DND-41 (cell line): ENCODE data around the gene ERCC4.

Source experiments
- ATAC-seq: fragments of 200-7000 bp; cut with Tn5 transposase; 3 replicates; pipeline ENCODE4 v1.9.1; 2021; ENCODE audit warnings: low read depth; ENCODE audit not compliant: insufficient read depth
- DNase-seq: peaks from one replicate; pipeline ENCODE4 v3.0.0-alpha.2; 2020
- H2AFZ ChIP-seq: 2 replicates; pipeline ENCODE4 v1.6.0; 2012; ENCODE audit warnings: low read depth, low read length
- H3K27ac ChIP-seq: 2 replicates; pipeline ENCODE4 v1.5.1; 2012; ENCODE audit warnings: low read length, inconsistent platforms
- H3K27me3 ChIP-seq: fragments of 200-600 bp; sonication (generic); 2 replicates; pipeline ENCODE4 v1.6.0; 2012; ENCODE audit warnings: low read length, mild to moderate bottlenecking, inconsistent platforms; ENCODE audit not compliant: insufficient read depth, poor library complexity
- H3K36me3 ChIP-seq: 2 replicates; pipeline ENCODE4 v1.5.1; 2012; ENCODE audit warnings: low read length, inconsistent platforms; ENCODE audit not compliant: insufficient read depth
- H3K4me1 ChIP-seq: 2 replicates; pipeline ENCODE4 v1.5.1; 2012; ENCODE audit warnings: mild to moderate bottlenecking, low read length; ENCODE audit not compliant: insufficient read depth
- H3K4me2 ChIP-seq: 2 replicates; pipeline ENCODE4 v1.6.0; 2012; ENCODE audit warnings: mild to moderate bottlenecking, moderate library complexity, low read length, inconsistent platforms; ENCODE audit not compliant: insufficient read depth
- H3K4me3 ChIP-seq, 2 experiments: fragments of 200-600 bp in 1 of 2; shearing (Covaris generic) in 1 of 2; 2 replicates each; pipeline ENCODE4 v1.5.1; 2012 to 2016; ENCODE audit warnings: inconsistent platforms in 2 of 2, low read length in 2 of 2, mild to moderate bottlenecking in 2 of 2, low read depth in 1 of 2, moderate library complexity in 1 of 2
- H3K79me2 ChIP-seq: 2 replicates; pipeline ENCODE4 v1.6.0; 2012; ENCODE audit warnings: low read length, inconsistent platforms; ENCODE audit not compliant: insufficient read depth
- H3K9ac ChIP-seq: 2 replicates; pipeline ENCODE4 v1.6.0; 2012; ENCODE audit warnings: low read depth, mild to moderate bottlenecking, inconsistent platforms, low read length, moderate library complexity
- H3K9me3 ChIP-seq: 2 replicates; pipeline ENCODE4 v1.5.1; 2012; ENCODE audit warnings: low read length, moderate library complexity, mild to moderate bottlenecking, inconsistent platforms; ENCODE audit not compliant: insufficient read depth, severe bottlenecking
- H4K20me1 ChIP-seq: 2 replicates; pipeline ENCODE4 v1.6.0; 2012; ENCODE audit warnings: low read length; ENCODE audit not compliant: insufficient read depth
- CTCF ChIP-seq: IDR thresholded peaks from 2 replicates; pipeline ENCODE4 v1.5.1; 2012; ENCODE audit warnings: borderline replicate concordance, low read length, moderate library complexity, mild to moderate bottlenecking; ENCODE audit not compliant: poor library complexity, severe bottlenecking; ENCODE audit errors: extremely low read depth
- EZH2 ChIP-seq: IDR thresholded peaks from 3 replicates; pipeline ENCODE4 v1.6.1; 2012; ENCODE audit warnings: borderline replicate concordance, low read depth, mild to moderate bottlenecking, moderate library complexity, low read length, inconsistent platforms; ENCODE audit not compliant: severe bottlenecking

ERCC4 gene

GRCh38 chr16:13959626-13960025, 39.7 kb downstream of the ERCC4 start:
- DNase-seq (no peak), ATAC-seq (no peak)
- Histone ChIP-seq H4K20me1 (no peaks in the 10 kb centered on the region; the same call in 1 of the 2 replicates), H3K36me3 (no peaks in the 10 kb centered on the region), H3K9me3 (no peaks in the 10 kb centered on the region), H3K4me3 (no peak overlapping the region), H2AFZ (no peak overlapping the region), H3K4me2 (no peak overlapping the region), H3K27ac (no peak overlapping the region), H3K9ac (no peak overlapping the region), H3K4me1 (no peaks in the 10 kb centered on the region), H3K79me2 (no peaks in the 10 kb centered on the region), H3K27me3 (no peaks in the 10 kb centered on the region)
- TF ChIP-seq CTCF (no peak), EZH2 (no peak)

GRCh38 chr16:13961099-13961811, 41.3 kb downstream of the ERCC4 start:
- no peak overlapping the region for H3K9ac ChIP-seq
- H3K9me3 ChIP-seq: no peaks in the 10 kb centered on the region
- H3K4me1 ChIP-seq: no peaks in the 10 kb centered on the region
- H3K4me3 ChIP-seq: no peak overlapping the region
- TF ChIP-seq EZH2: no peak
- no peak for TF ChIP-seq CTCF
- no peak for DNase-seq
- H4K20me1 ChIP-seq: no peaks in the 10 kb centered on the region; the same call in 1 of the 2 replicates
- H3K27me3 ChIP-seq: no peaks in the 10 kb centered on the region
- H3K36me3 ChIP-seq: no peaks in the 10 kb centered on the region
- no peaks in the 10 kb centered on the region for H3K79me2 ChIP-seq
- H3K27ac ChIP-seq: no peak overlapping the region
- H3K4me2 ChIP-seq: no peak overlapping the region
- H2AFZ ChIP-seq: no peak overlapping the region
- no peak for ATAC-seq

- H3K4me3 ChIP-seq: no peak overlapping the region
- TF ChIP-seq EZH2: no peak
- no peak for TF ChIP-seq CTCF
- no peaks in the 10 kb centered on the region for H3K9me3 ChIP-seq
- ATAC-seq: no peak
- H3K9ac ChIP-seq: no peak overlapping the region
- H2AFZ ChIP-seq: no peak overlapping the region
- no peaks in the 10 kb centered on the region for H3K36me3 ChIP-seq
- no peak for DNase-seq
- H4K20me1 ChIP-seq: no peaks in the 10 kb centered on the region
- H3K27ac ChIP-seq: no peak overlapping the region
- H3K79me2 ChIP-seq: no peaks in the 10 kb centered on the region
- no peaks in the 10 kb centered on the region for H3K4me1 ChIP-seq
- H3K27me3 ChIP-seq: no peaks in the 10 kb centered on the region
- no peak overlapping the region for H3K4me2 ChIP-seq
Measured at GRCh38 chr16:13962232-13962631, 42.3 kb downstream of the ERCC4 start.
